ENCODE measurements around the gene FARS2.
A peak's percentile ranks its signal among the peaks of the same experiment; 100 is the strongest.

The FARS2 gene

GRCh38 chr6:5249451-5250122, 11.7 kb upstream of the FARS2 start:
- DNase-seq: no peak

GRCh38 chr6:5250451-5250850, 10.9 kb upstream of the FARS2 start:
- no peak for DNase-seq

DNA sequence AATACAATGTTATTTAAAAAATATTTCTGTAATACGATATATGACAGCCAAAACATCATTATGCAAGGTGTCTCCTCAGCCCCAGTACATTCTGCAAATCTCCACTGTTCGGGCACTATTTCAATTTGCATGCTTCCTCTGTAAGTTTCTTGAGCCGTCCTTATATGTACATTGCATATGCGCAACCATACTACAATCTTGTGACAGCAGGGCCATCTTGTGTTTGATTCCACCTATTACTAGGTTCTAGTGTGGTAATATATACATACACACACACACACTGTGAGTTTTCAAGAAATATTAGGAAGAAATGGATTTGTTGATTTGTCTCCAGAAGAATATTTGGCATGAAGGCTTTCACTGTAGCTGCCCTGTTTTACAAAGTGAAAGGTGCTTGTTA, 10.4 kb upstream of the FARS2 start:
- DNase-seq: no peak

GRCh38 chr6:5256952-5257351, 4.4 kb upstream of the FARS2 start:
- no peak for DNase-seq

GRCh38 chr6:5257400-5257799, 3.9 kb upstream of the FARS2 start:
- DNase-seq: no peak

DNA sequence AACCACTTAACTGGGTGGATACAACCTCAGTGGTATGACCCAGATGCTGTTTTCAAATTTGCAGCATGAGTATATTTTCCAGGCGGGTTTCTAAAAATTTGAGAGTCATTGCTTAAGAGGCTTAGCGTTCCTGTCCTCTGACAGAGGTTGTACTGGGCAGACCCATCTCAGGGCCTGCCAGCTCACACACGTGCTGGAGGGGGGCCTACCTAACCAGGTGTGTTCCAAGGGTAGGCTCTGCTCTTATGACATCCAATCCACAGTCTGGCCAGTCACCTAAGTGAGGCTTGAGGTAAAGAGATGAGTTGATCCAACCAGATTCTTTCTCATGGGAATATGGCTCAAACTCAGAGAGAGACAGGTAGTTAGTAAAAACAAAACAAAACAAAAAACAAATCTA, 1.9 kb upstream of the FARS2 start:
- DNase-seq: no peak

DNA sequence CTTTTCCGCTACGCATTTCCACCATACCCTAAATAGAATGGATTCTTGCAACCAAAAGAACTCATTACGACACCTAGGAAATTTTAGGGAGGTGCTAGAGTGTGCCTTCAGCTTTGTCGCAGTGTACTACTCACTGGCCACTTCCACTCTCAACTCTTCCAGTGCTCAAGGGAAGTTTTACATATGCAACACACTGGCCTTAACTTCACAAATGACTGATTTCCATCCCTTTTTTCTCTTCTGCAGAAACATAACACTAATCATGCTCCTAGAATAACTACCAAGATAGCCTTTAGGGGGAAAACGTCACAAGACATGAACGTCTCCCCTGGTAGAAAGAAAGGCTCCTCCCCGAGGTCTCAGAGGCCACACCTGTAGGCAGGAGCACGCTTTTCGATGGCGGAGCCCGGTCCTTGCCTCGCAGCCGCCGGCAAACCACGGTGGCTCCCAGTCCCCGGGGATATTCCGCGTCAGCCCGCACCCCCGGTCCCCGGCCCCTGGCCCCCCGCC, 1.1 kb upstream of the FARS2 start:
- DNase-seq: peak; percentile 66

DNA sequence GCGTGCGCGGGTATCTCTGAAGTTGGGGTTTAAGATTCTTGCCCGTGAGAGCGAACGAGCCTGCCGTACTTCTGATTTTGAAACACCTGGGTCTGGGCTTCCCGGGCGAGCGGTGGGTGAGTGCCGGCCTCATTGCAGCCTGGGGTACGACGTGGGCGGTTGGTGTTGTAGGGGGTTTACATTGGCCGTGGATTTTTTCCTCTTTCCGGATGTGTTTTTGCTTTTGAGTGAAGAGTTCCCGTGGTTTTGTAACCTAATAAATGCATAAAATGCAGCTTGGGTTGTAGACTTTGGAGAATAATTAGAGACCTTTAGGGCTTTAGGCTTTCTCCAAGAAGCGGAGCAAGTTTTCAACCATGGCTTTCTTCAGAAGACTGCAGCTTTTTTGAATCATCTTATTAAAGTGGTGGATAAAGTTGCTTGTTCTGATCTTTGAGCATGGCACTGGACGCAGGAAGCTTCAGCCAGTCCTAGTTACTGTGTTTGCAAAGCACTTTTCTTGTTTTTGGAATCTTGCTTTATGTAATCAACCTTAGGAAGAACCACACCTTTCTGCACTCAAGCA, 314 bp downstream of the FARS2 start:
- DNase-seq: no peak

DNA sequence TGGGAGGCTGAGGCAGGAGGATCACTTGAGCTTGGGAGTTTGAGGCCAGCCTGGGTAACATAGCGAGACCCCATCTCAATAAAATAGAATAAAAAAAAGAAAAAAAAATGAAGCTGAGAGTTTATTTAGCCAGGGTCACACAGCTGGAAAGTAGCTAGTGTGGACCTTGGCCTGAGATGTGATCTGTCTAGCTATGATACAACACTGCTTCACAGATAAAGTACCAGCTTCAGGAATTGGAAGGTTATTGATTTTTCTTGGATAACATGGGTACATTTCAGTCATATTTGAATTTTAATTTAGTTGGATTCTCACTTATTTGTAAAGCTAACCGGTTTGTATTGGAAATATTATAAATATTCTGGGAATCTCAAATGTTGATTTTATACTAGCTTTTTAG, 5.1 kb downstream of the FARS2 start:
- no peak for DNase-seq

GRCh38 chr6:5270093-5270680, 8.9 kb downstream of the FARS2 start:
- DNase-seq: no peak

DNA sequence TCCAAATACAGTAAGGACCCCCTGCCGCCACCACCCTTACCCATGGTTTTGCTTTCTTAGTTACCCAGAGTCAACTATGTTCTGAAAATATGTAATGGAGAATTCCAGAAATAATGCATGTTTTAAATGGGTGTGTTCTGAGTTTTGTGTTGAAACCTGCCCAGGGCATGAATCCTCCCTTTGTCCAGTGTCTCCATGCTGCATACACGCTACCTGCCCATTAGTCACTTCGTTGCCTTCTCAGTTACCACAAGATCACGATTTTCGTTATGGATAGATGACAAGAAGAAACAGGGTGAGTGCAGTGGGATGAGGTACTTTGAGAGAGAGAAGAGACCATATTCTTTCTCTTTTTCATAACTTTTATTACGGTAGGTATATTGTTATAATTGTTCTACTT, 10.6 kb downstream of the FARS2 start:
- no peak for DNase-seq

DNA sequence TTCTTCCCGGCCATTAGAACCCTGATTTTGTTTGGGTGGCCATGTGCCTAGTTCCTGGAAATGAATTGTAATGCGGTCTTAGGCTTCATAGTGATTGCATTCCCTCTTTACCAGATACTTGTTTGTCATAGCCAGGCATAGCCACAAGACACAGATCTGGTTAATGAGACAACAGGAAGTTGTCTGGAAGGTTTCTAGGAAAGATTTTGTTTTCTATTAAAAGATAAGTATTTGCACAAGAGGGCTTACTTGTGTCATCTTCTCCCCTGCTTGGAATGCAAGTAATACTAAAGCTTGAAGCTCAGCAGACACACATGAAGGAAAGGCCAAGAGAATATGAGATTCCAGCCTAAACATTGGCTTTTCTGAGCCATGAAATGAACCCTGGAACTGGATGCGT, 12.9 kb downstream of the FARS2 start:
- DNase-seq: no peak

GRCh38 chr6:5275497-5275896, 14.2 kb downstream of the FARS2 start:
- DNase-seq: no peak

DNA sequence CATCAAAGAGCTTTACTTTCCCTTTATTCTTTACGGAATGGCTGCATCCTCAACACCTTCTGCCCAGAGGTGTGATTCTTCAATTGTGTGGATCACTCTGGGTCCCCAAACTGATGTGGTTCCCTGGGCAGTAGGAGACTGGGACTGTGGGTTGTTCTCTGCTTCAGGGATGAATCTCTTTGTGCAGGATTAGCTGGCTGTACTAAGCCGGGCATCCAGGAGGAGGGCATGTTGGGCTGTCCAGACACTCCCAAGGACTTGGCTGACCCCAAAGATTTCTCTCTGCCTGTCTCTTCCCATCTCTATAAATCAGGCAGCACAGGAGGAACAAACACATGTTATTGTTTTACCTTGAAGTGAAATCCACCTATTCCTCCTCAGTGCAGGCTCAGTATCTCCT, 15.3 kb downstream of the FARS2 start:
- DNase-seq: no peak

DNA sequence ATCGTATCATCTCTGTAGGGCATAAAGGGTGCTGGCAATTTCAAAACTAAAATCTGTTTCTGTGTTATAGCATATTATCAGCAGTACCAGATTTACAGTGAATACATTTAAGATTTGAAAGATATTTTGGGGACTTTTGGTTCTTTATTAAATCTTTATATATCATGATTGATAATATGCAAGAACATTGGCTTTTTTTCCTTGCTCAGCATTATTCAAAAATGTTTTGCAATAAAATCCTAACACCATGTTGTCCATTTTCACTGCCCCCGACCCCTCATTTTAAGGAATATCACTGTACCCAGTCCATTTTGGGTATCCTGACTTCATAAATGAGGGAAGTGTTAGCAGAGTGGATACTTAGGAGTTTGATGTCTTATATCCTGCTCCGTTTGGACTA, 16.3 kb downstream of the FARS2 start:
- DNase-seq: no peak

GRCh38 chr6:5278047-5278446, 16.7 kb downstream of the FARS2 start:
- no peak for DNase-seq

DNA sequence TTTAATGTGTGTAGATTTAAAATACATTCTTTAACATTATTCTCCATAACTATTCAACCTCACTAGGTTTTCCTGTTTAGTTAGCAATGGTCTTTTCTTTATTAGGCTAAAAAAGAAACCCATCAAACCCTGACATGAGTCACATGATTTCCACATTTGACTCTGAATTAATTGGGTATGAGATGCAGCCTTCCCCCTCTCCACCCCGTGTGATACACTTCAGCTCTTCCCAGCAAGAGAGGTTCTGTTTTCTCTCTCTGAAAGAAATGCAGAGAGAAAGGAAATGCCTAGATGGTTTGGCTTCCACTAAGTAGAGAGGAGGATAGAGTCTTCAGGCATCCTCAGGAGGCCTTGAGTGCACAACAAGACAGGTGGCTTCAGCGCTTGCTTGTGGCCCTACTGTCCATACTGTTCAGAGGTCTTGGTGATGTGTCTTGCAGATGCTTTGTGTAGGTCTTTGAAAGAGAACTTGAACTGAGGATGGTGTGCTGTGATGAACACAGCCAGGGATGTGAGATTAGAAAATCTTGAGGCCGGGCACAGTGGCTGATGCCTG, 17.3 kb downstream of the FARS2 start:
- DNase-seq: no peak

DNA sequence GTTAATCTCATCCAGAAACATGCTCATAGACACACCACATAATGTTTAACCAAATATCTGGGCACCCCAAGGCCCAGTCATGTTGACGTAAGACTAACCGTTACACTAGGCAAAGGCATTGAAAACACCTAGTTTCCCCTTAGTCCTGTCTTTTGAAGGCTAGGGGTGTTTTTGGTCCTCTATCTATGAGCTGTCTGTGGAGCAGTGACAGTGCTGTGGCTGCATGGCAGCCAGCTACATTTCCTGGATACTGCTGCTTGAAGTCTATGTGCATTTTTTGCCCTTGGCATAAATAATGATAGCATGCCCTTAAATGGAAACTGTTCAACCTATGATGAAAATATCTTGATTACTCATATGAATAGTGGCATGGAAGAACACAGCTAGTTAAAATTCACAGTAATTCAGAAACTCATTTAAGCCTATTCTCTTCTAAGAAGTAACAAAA, 18.6 kb downstream of the FARS2 start:
- no peak for DNase-seq

DNA sequence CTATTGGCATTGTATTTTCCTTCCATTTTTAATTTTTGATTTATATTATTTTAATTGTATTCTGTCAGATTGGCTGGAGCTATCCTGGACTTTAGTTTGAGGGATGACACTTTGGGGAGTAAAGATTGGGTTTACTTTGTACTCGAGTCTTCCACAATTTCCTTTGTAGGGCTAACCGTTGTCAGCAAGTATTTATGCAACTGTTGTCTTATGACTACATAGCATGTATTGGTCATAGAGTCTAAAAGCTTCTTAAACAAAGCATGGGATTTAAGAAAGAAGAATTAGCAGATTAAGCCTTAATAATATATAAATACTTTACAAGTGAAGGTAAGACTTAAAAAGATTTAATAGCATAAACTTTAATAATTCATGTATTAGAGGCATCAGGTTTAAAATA, 19.6 kb downstream of the FARS2 start:
- DNase-seq: no peak

DNA sequence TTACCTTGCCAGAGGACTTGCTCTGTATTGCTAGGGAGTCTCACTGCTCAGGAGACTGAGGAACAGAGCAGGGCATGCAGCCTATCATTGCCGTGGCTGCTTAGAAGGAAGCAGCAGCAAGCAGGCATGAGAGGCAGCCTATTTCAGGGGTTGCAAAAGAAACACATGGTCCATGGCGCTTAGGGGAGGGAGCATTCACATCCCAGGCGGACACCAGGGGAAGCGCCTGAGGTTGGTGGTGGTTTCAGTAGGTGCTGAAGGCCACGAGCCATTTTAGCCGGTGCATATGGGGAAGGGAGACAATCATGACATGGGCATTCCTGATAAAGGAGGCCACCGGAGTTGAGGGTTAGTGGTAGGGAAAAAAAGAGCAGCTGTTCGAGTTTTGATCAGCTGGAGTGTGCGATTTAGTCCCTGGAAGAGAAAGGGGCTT, 20.9 kb downstream of the FARS2 start:
- no peak for DNase-seq

DNA sequence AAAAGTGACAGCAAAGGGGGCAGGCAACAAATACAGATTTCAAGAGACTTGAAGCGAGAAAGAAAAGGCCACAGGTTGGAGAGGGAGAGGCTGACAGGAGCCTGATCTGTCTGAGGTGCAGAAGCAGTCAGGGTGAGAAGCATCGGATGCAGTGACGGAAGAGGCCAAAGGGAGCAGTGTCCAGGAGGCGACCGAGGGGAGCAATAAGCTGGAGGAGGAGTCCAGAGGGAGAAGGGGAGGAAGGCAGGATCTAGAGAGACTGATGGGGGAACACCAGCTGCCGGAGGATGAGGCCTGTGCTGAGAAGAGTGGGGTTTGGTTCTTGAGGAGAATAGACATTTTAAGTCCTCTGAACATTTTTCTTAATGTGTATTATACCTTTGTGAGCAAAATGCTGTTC, 23.8 kb downstream of the FARS2 start:
- no peak for DNase-seq

GRCh38 chr6:5285526-5285925, 24.2 kb downstream of the FARS2 start:
- no peak for DNase-seq

DNA sequence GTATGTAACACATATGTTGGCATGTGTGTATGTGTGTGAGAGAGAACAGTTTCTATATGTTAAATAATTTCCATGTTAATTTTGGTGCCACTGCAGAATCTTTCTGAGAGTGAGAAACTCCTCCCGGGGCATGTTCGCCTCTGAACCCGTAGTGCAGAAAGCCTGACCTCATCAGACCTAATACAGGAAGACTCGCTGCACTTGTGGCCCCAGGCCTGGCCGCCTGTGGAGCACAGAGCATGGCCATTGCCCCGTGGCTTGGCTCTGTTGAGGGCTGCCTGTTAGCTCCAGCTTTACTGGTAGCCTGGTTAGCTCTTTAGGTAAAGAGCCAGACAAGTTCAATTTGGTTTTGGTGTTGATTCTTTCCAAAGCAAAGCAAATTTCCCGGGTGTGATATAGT, 25.5 kb downstream of the FARS2 start:
- DNase-seq: no peak

All from NCI-H2171 (cell line).